Measurements from ENCODE around the gene ZNF366.
A peak's percentile ranks its signal among the peaks of the same experiment; 100 is the strongest.

The ZNF366 gene

GRCh38 chr5:72441094-72441723 is 66.0 kb downstream of the ZNF366 start:
- no peak for DNase-seq
- no peak for ATAC-seq

GRCh38 chr5:72440207-72440638 is 67.0 kb downstream of the ZNF366 start:
- DNase-seq (no peak), ATAC-seq (no peak)

GRCh38 chr5:72439192-72439591 is 68.0 kb downstream of the ZNF366 start:
- ATAC-seq (no peak), DNase-seq (no peak)

- no peak for DNase-seq
- ATAC-seq, result no peak
Measured at GRCh38 chr5:72438141-72438540, 69.1 kb downstream of the ZNF366 start.

GRCh38 chr5:72436796-72437471 is 70.3 kb downstream of the ZNF366 start:
- DNase-seq (no peak), ATAC-seq (no peak)

GRCh38 chr5:72434781-72435437 is 72.3 kb downstream of the ZNF366 start:
- ATAC-seq (no peak), DNase-seq (no peak)

GRCh38 chr5:72434056-72434780 is 73.0 kb downstream of the ZNF366 start:
- DNase-seq (no peak), ATAC-seq (no peak)

GRCh38 chr5:72433522-72433921 is 73.7 kb downstream of the ZNF366 start:
- ATAC-seq (no peak), DNase-seq (no peak)

GRCh38 chr5:72428669-72429068 is 78.5 kb downstream of the ZNF366 start:
- DNase-seq, result no peak
- no peak for ATAC-seq

GRCh38 chr5:72427488-72428437 is 79.4 kb downstream of the ZNF366 start:
- no peak for ATAC-seq
- DNase-seq, result no peak

- no peak for DNase-seq
- ATAC-seq, result no peak
Measured at GRCh38 chr5:72427016-72427415, 80.2 kb downstream of the ZNF366 start.

GRCh38 chr5:72426019-72426418 is 81.2 kb downstream of the ZNF366 start:
- no peak for DNase-seq
- no peak for ATAC-seq

- DNase-seq (no peak), ATAC-seq (no peak)
Measured at GRCh38 chr5:72418271-72418670, 88.9 kb downstream of the ZNF366 start.

GRCh38 chr5:72417333-72418062 is 89.7 kb downstream of the ZNF366 start:
- peak; percentile 46 for ATAC-seq
- DNase-seq, result no peak

- DNase-seq (no peak), ATAC-seq (no peak)
Measured at GRCh38 chr5:72415616-72416325, 91.4 kb downstream of the ZNF366 start.

- ATAC-seq (no peak), DNase-seq (no peak)
Measured at GRCh38 chr5:72412283-72413055, 94.7 kb downstream of the ZNF366 start.

GRCh38 chr5:72410688-72411295 is 96.4 kb downstream of the ZNF366 start:
- DNase-seq (no peak), ATAC-seq (no peak)

- DNase-seq (no peak), ATAC-seq (no peak)
Measured at GRCh38 chr5:72408603-72409002, 98.6 kb downstream of the ZNF366 start.

GRCh38 chr5:72408127-72408526 is 99.1 kb downstream of the ZNF366 start:
- DNase-seq (no peak), ATAC-seq (no peak)
